Thyroid gland (tissue), 4 donors: ENCODE data around the gene PIANP. TPM values are rescaled to one million over a fixed set of nuclear protein-coding genes. Genes with fewer than 3 reads are reported as not detected.
A peak's percentile ranks its signal among the peaks of the same experiment; 100 is the strongest.

ENCODE experiments used
- DNase-seq, 2 donors: peaks; one replicate each; pipeline ENCODE4 v3.0.0-alpha.2; 2019
- H3K27ac ChIP-seq, 3 donors: fragments of 200-600 bp; sonication (generic); 1 replicate in 2 of 3; 2 replicates in 1 of 3; pipeline ENCODE4 v1.5.1; 2016 to 2019; ENCODE audit warnings: mild to moderate bottlenecking in 1 of 3, moderate library complexity in 1 of 3
- H3K27me3 ChIP-seq: fragments of 200-600 bp; sonication (generic); one replicate; pipeline ENCODE4 v1.5.1; 2019
- H3K36me3 ChIP-seq, 2 donors: fragments of 200-600 bp; sonication (generic); one replicate each; pipeline ENCODE4 v1.5.1; 2016 to 2019
- H3K4me1 ChIP-seq, 2 donors: fragments of 200-600 bp; sonication (generic); one replicate each; pipeline ENCODE4 v1.5.1; 2017 to 2019
- H3K4me3 ChIP-seq, 3 donors: fragments of 200-600 bp; sonication (generic); replicated peaks in 1 of 3; 1 replicate in 2 of 3; 2 replicates in 1 of 3; pipeline ENCODE4 v1.5.1; 2016; ENCODE audit warnings: mild to moderate bottlenecking in 1 of 3
- H3K9me3 ChIP-seq: fragments of 200-600 bp; sonication (generic); one replicate; pipeline ENCODE4 v1.5.1; 2017
- POLR2A ChIP-seq, 2 donors: fragments of 450-650 bp; IDR thresholded peaks; one replicate each; pipeline ENCODE4 v1.6.1; 2017; ENCODE audit warnings: antibody characterized with exemption in 2 of 2, mild to moderate bottlenecking in 2 of 2, moderate library complexity in 1 of 2
- WGBS, 2 donors: methylation state at CpG; one replicate each; pipeline ENCODE4 v1.1.5; 2017; 5-methylcytosine and 5-hydroxymethylcytosine counted together
- intact Hi-C: fragments of 100-400 bp; cut with DNase I; formaldehyde crosslinking; loops from one replicate; pipeline ENCODE4 v1.15.1; 2023
- total RNA-seq, 4 donors: library from RNA; depleted of rRNA; stranded (reverse); fragments of >200 nt; gene quantifications; one replicate each; pipeline ENCODE4 v1.2.3, GENCODE V29; 2016
- TF ChIP-seq, protein P1 (sequence below), 6 experiments: fragments of 200-600 bp in 3 of 6; fragments of 450-650 bp in 3 of 6; sonication (generic) in 3 of 6; IDR thresholded peaks; one replicate each; pipeline ENCODE4 v1.5.1; 2016 to 2019; ENCODE audit warnings: antibody characterized with exemption in 6 of 6, mild to moderate bottlenecking in 2 of 6, inconsistent platforms in 1 of 6, moderate library complexity in 1 of 6

The PIANP gene
- total RNA-seq, 4 donors from 2014 or later, result 0.11 to 0.39 TPM; not detected in 2

DNA sequence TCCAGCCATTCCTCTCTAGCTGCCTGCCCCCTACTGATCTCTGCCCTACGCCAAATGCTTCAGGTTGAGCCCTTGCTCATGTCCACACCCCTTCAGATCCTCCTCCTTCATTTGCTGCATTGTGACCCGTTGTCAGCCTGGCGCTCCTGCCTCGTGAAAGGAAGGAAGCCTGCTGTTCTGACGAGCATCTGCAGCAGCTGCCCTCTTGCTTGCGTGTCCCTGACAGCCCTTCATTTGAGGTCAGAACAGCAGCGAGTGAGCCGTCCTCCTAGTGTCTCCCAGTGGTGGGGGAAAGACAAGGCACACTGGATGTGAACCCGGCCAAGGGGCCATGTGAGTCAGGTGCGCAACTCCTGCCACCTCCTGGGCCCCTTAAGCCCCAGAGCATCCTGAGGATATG is 3.0 kb upstream of the PIANP start:
- WGBS, 2 donors, result 10 to 16% methylated on average over 10 of the region's 10 CpGs
- H3K27me3 ChIP-seq, result peaks cover 23% of the 10 kb centered on the region
- intact Hi-C loops, result no loop called here

DNA sequence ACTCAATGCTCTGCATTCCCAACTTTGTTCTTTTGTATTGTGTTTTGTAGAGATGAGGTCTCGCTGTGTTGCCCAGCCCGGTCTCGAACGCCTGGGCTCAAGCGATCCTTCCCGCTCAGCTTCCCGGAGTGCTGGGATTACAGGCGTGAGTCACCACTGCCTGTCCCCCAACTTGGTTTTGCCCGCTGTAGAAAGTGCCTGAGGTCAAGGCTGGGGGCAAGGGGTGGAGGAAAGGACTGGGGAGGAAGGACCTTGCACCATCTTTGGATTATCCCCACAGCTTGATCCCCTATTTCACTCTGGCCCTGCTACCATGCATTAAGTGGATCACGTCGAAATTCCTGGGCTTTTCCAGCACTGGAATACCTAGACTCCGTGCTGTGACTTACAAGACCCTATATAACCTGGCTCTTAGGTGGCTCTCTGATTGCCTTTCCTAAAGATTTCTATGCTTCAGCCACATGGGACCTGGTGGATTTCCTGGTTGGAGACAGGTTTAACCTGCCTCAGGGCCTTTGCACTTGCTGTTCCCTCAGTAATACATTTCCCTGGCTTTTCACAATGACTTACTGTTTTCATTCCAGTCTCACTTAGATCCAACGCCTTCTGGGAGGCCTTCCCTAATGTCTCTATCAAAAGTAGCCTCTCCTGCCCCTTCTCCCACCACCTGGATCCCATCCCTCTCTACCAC is 608 bp upstream of the PIANP start:
- H3K27me3 ChIP-seq, result peaks cover 23% of the 10 kb centered on the region
- H3K4me3 ChIP-seq, result peak overlapping the region in 1 of 3 donors; percentile 27
- intact Hi-C loops, result no loop called here
- DNase-seq, result no peak
- no peak overlapping the region for H3K27ac ChIP-seq
- 21 to 31% methylated on average over 9 to 13 of the region's 13 CpGs for WGBS, 2 donors
- H3K4me1 ChIP-seq, result peaks cover 7 to 16% of the 10 kb centered on the region in 2 donors
- H3K36me3 ChIP-seq, result no peaks in the 10 kb centered on the region
- no peaks in the 10 kb centered on the region for H3K9me3 ChIP-seq
- TF ChIP-seq POLR2A (IDR thresholded peaks at IDR 0.05), result no peak
- TF ChIP-seq, protein P1, sequence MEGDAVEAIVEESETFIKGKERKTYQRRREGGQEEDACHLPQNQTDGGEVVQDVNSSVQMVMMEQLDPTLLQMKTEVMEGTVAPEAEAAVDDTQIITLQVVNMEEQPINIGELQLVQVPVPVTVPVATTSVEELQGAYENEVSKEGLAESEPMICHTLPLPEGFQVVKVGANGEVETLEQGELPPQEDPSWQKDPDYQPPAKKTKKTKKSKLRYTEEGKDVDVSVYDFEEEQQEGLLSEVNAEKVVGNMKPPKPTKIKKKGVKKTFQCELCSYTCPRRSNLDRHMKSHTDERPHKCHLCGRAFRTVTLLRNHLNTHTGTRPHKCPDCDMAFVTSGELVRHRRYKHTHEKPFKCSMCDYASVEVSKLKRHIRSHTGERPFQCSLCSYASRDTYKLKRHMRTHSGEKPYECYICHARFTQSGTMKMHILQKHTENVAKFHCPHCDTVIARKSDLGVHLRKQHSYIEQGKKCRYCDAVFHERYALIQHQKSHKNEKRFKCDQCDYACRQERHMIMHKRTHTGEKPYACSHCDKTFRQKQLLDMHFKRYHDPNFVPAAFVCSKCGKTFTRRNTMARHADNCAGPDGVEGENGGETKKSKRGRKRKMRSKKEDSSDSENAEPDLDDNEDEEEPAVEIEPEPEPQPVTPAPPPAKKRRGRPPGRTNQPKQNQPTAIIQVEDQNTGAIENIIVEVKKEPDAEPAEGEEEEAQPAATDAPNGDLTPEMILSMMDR (IDR thresholded peaks at IDR 0.05), result no peak

More for the DNA sequence above, 3.0 kb upstream of the PIANP start:
- Histone ChIP-seq H3K4me1 (peaks cover 7 to 16% of the 10 kb centered on the region in 2 donors), H3K9me3 (no peaks in the 10 kb centered on the region), H3K27ac (no peak overlapping the region), H3K36me3 (no peaks in the 10 kb centered on the region), H3K4me3 (no peak overlapping the region)
- DNase-seq, result no peak
- TF ChIP-seq POLR2A (IDR thresholded peaks at IDR 0.05), result no peak
- TF ChIP-seq, protein P1 (IDR thresholded peaks at IDR 0.05), result no peak

DNA sequence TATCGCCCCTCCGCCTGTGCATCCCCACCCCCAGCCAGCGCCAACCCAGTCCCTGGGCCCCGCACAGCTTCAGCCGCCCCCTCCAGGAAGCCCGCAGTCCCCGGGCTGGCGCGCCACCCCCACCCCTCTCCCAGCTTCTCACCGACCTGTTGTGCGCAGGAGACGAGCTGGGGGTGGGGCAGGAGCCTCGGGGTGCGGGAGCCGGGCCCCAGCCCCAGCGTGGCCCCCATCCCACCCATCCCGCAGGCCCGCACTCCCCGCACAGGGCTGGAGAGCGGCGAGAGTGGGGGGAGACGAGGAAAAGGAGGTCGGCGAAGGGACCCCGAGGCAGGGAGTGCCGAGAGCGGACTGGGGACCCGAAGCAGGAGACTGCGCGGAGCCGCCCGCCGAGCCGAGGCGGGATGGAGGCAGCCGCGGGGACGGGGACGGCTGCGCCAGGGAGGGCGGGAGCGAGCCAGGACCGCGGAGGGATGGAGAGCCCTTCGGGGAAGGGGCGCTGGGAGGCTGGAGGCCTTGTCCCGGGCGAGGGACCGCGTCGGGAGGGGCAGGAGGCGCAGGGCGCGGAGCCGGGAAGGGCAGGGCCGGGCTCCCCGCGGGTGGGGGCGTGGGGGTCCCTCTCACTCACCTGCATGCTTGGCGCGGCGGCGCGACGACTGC is 498 bp downstream of the PIANP start:
- intact Hi-C loops, result loop anchor here (5.0 kb wide), 1 partner anchor 48 kb away; no protein-coding TSS in a partner anchor

DNA sequence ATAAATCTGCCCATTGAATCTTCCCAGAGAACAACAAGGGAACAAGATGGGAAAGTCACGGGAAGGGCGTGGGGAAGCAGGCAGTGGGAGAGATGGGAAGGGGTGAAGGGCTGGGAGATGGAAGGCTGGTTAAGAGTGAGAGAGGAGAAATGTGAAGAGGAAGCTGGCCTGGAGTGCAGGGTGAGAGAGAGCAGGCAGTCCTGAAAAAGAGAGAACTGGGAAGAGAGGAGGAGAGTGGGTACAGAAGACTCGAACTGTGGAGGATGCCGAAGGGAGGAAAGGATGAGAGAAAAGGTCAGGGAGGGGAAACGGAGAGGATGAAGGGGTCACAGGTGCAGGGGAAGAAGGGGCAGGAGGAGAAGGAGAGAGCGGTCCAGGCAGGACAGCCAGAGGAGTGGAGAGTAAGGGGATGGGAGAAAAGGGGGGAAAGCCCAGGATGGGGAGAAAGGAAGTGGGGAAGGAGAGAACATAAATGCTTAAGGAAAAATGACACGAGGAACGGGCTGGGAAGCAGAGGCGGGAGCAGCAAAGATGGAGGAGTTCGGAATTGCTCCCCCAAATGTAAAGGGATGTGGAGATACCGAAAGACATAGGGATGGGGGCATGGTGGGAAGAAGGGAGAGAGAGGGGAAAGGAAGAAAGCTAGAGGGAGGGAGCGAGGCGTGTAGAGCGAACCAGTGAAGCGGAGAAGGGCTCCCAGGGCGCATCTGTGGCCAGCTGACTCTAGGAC is 1.2 kb downstream of the PIANP start:
- Histone ChIP-seq H3K27me3 (peaks cover 23% of the 10 kb centered on the region), H3K9me3 (no peaks in the 10 kb centered on the region), H3K27ac (no peak overlapping the region), H3K36me3 (no peaks in the 10 kb centered on the region), H3K4me1 (peaks cover 7 to 16% of the 10 kb centered on the region in 2 donors), H3K4me3 (peak overlapping the region in 1 of 3 donors; percentile 27)
- DNase-seq, result no peak
- TF ChIP-seq POLR2A (IDR thresholded peaks at IDR 0.05), result no peak
- TF ChIP-seq, protein P1 (IDR thresholded peaks at IDR 0.05), result no peak
- WGBS, 2 donors, result 13 to 16% methylated on average over 16 of the region's 16 CpGs
- intact Hi-C loops, result loop anchor here (5.0 kb wide), 1 partner anchor 47 kb away; no protein-coding TSS in a partner anchor

More for the DNA sequence above, 498 bp downstream of the PIANP start:
- 2 to 3% methylated on average over 16 to 17 of the region's 65 CpGs for WGBS, 2 donors
- Histone ChIP-seq H3K4me1 (peaks cover 7 to 16% of the 10 kb centered on the region in 2 donors), H3K9me3 (no peaks in the 10 kb centered on the region), H3K27ac (no peak overlapping the region), H3K36me3 (no peaks in the 10 kb centered on the region), H3K4me3 (peak overlapping the region in 1 of 3 donors; percentile 27), H3K27me3 (peaks cover 23% of the 10 kb centered on the region)
- no peak for DNase-seq
- no peak for TF ChIP-seq POLR2A (IDR thresholded peaks at IDR 0.05)
- TF ChIP-seq, protein P1 (IDR thresholded peaks at IDR 0.05), result no peak
